ENCODE measurements around the gene JDP2. TPM values are rescaled to one million over a fixed set of nuclear protein-coding genes. Genes with fewer than 3 reads are reported as not detected.

JDP2 gene
- total and polyA plus RNA-seq, 2 donors (not counting 1 experiment from before 2014, with no cell fraction given) = 7.9 to 17.9 TPM

- ChIA-PET CTCF (no interaction called here), POLR2A (no interaction called here)
- ATAC-seq (ENCODE audit: low read depth) = no peak
- H3K4me3 Mint-ChIP-seq = no peak overlapping the region
- Histone ChIP-seq H2AFZ (ENCODE audit: insufficient read depth, low read depth, low read length, poor library complexity, severe bottlenecking) (no peak overlapping the region), H3K9ac (ENCODE audit: low read length) (no peak overlapping the region), H3K4me3 (ENCODE audit: control extremely low read depth in 1 of 5, extremely low read depth in 1 of 5, insufficient read depth in 1 of 5, low read depth in 2 of 5, low read length in 4 of 5) (no peak overlapping the region), H3K4me1 (ENCODE audit: control insufficient read depth in 2 of 2, insufficient read depth in 2 of 2, low read length in 2 of 2) (no peaks in the 10 kb centered on the region), H3K36me3 (replicated peaks in 1 of 2; ENCODE audit: control extremely low read depth in 1 of 2, control insufficient read depth in 1 of 2, extremely low read depth in 1 of 2, insufficient read depth in 2 of 2, low read length in 1 of 2) (no peaks in the 10 kb centered on the region), H3K79me2 (ENCODE audit: control insufficient read depth, insufficient read depth, low read length) (no peaks in the 10 kb centered on the region), H3K27ac (ENCODE audit: low read length in 2 of 2) (no peak overlapping the region), H4K20me1 (ENCODE audit: control insufficient read depth, insufficient read depth, low read length, poor library complexity, severe bottlenecking) (no peaks in the 10 kb centered on the region), H3K4me2 (replicated peaks; ENCODE audit: low read depth, low read length, poor library complexity, severe bottlenecking) (no peak overlapping the region), H3K27me3 (replicated peaks in 1 of 4; ENCODE audit: control extremely low read depth in 1 of 4, control insufficient read depth in 3 of 4, insufficient read depth in 4 of 4, low read length in 3 of 4) (peaks cover 0 to 5% (median 0%) of the 10 kb centered on the region in 4 experiments), H3K9me3 (ENCODE audit: control extremely low read depth in 1 of 3, control insufficient read depth in 2 of 3, insufficient read depth in 1 of 3, low read length in 2 of 3) (peaks cover 0 to 7% (median 0%) of the 10 kb centered on the region in 3 donors)
- TF ChIP-seq CTCF (IDR thresholded peaks at IDR 0.05) (no peak), EZH2 (IDR thresholded peaks at IDR 0.05; ENCODE audit: borderline replicate concordance, insufficient read depth, low read depth, low read length, poor library complexity, severe bottlenecking) (no peak)
- no peaks in the 10 kb centered on the region for H3K9me3 Mint-ChIP-seq (ENCODE audit: insufficient read depth)
- H3K27ac Mint-ChIP-seq = no peak overlapping the region
- no peak for DNase-seq
- H3K27me3 Mint-ChIP-seq = no peaks in the 10 kb centered on the region
- intact Hi-C loops (cut with micrococcal nuclease) = no loop called here
- no peaks in the 10 kb centered on the region for H3K4me1 Mint-ChIP-seq
- 100% methylated on average over 2 of the region's 2 CpGs for WGBS (ENCODE audit: insufficient coverage)
These were observed 21.7 kb upstream of the JDP2 start for GRCh38 chr14:75406102-75406501.

- Histone ChIP-seq H3K9ac (ENCODE audit: low read length) (no peak overlapping the region), H3K4me1 (ENCODE audit: control insufficient read depth in 2 of 2, insufficient read depth in 2 of 2, low read length in 2 of 2) (no peaks in the 10 kb centered on the region), H3K9me3 (ENCODE audit: control extremely low read depth in 1 of 3, control insufficient read depth in 2 of 3, insufficient read depth in 1 of 3, low read length in 2 of 3) (peaks cover 0 to 7% (median 0%) of the 10 kb centered on the region in 3 donors), H3K36me3 (replicated peaks in 1 of 2; ENCODE audit: control extremely low read depth in 1 of 2, control insufficient read depth in 1 of 2, extremely low read depth in 1 of 2, insufficient read depth in 2 of 2, low read length in 1 of 2) (no peaks in the 10 kb centered on the region), H3K4me3 (ENCODE audit: control extremely low read depth in 1 of 5, extremely low read depth in 1 of 5, insufficient read depth in 1 of 5, low read depth in 2 of 5, low read length in 4 of 5) (no peak overlapping the region), H3K79me2 (ENCODE audit: control insufficient read depth, insufficient read depth, low read length) (no peaks in the 10 kb centered on the region), H3K27ac (ENCODE audit: low read length in 2 of 2) (no peak overlapping the region), H4K20me1 (ENCODE audit: control insufficient read depth, insufficient read depth, low read length, poor library complexity, severe bottlenecking) (no peaks in the 10 kb centered on the region), H3K4me2 (replicated peaks; ENCODE audit: low read depth, low read length, poor library complexity, severe bottlenecking) (no peak overlapping the region), H3K27me3 (replicated peaks in 1 of 4; ENCODE audit: control extremely low read depth in 1 of 4, control insufficient read depth in 3 of 4, insufficient read depth in 4 of 4, low read length in 3 of 4) (peaks cover 0 to 5% (median 0%) of the 10 kb centered on the region in 4 experiments), H2AFZ (ENCODE audit: insufficient read depth, low read depth, low read length, poor library complexity, severe bottlenecking) (no peak overlapping the region)
- H3K4me3 Mint-ChIP-seq = no peak overlapping the region
- no peaks in the 10 kb centered on the region for H3K4me1 Mint-ChIP-seq
- DNase-seq = no peak
- ChIA-PET POLR2A (no interaction called here), CTCF (no interaction called here)
- TF ChIP-seq EZH2 (IDR thresholded peaks at IDR 0.05; ENCODE audit: borderline replicate concordance, insufficient read depth, low read depth, low read length, poor library complexity, severe bottlenecking) = no peak
- no peak for TF ChIP-seq CTCF (IDR thresholded peaks at IDR 0.05)
- no CpG with 5 or more reads among the region's 3 CpGs for WGBS (ENCODE audit: insufficient coverage)
- intact Hi-C loops (cut with micrococcal nuclease) = no loop called here
- H3K27me3 Mint-ChIP-seq = no peaks in the 10 kb centered on the region
- no peak overlapping the region for H3K27ac Mint-ChIP-seq
- H3K9me3 Mint-ChIP-seq (ENCODE audit: insufficient read depth) = no peaks in the 10 kb centered on the region
- ATAC-seq (ENCODE audit: low read depth) = no peak
These were observed 21.0 kb upstream of the JDP2 start for GRCh38 chr14:75406856-75407255.

All from B cell (primary cell).